Mesothelial cell of epicardium (in vitro differentiated cells): ENCODE measurements around the gene ZNF334. TPM values are rescaled to one million over a fixed set of nuclear protein-coding genes. Genes with fewer than 3 reads are reported as not detected.

Experiments
- DNase-seq, 2 experiments: peaks; one replicate each; pipeline ENCODE4 v3.0.0; 2021; ENCODE audit warnings: low spot score in 2 of 2; ENCODE audit not compliant: unreplicated experiment in 2 of 2
- H3K27ac Mint-ChIP-seq: 2 replicates; pipeline ENCODE4 v1.8.0; 2021; ENCODE audit warnings: mixed read lengths
- H3K27me3 Mint-ChIP-seq: 2 replicates; pipeline ENCODE4 v1.8.0; 2021; ENCODE audit warnings: low read depth, mixed read lengths
- H3K36me3 Mint-ChIP-seq: 2 replicates; pipeline ENCODE4 v1.8.0; 2021; ENCODE audit warnings: mixed read lengths
- H3K4me1 Mint-ChIP-seq: 2 replicates; pipeline ENCODE4 v1.8.0; 2021; ENCODE audit warnings: mixed read lengths
- H3K4me3 Mint-ChIP-seq: 2 replicates; pipeline ENCODE4 v1.8.0; 2021; ENCODE audit warnings: mild to moderate bottlenecking, moderate library complexity, mixed read lengths
- H3K9me3 Mint-ChIP-seq: 2 replicates; pipeline ENCODE4 v1.8.0; 2021; ENCODE audit warnings: mixed read lengths
- CTCF ChIP-seq: fragments of 200-600 bp; sonication (generic); IDR thresholded peaks from one replicate; pipeline ENCODE4 v1.5.0; 2021; ENCODE audit warnings: antibody characterized with exemption; ENCODE audit not compliant: unreplicated experiment
- total RNA-seq: library from RNA; stranded (reverse); gene quantifications from 3 replicates; pipeline ENCODE4 v1.2.1, GENCODE V29; 2021

Gene ZNF334
- total RNA-seq, 1 donor from 2014 or later: 34.5 TPM

DNA sequence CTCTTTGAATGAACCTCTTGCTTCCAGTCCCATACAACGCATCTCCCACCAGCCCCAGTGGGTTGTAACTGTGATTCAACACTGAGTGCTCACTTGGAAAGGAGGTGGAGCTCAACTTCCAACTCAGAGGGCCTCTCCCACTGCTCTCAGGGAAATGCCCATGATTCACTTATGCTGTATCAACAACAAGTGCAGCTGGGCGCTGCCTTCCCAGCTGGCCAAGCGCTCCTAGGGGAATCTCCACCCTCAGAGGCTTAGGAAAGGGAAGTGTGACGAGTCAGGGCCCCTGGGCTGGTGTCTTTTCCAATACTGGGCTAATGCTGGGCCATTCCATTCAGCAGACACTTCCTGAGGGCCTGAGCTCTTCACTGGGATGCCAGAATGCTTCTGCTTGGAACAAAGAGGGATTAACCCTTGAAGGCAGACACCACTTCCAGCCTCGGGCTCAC lies 45.2 kb upstream of the ZNF334 start:
- no peak overlapping the region for H3K27ac Mint-ChIP-seq
- peaks cover 7% of the 10 kb centered on the region for H3K27me3 Mint-ChIP-seq
- no peaks in the 10 kb centered on the region for H3K4me1 Mint-ChIP-seq
- no peak for DNase-seq
- no peaks in the 10 kb centered on the region for H3K9me3 Mint-ChIP-seq
- H3K4me3 Mint-ChIP-seq: no peak overlapping the region
- no peak for TF ChIP-seq CTCF
- no peaks in the 10 kb centered on the region for H3K36me3 Mint-ChIP-seq

DNA sequence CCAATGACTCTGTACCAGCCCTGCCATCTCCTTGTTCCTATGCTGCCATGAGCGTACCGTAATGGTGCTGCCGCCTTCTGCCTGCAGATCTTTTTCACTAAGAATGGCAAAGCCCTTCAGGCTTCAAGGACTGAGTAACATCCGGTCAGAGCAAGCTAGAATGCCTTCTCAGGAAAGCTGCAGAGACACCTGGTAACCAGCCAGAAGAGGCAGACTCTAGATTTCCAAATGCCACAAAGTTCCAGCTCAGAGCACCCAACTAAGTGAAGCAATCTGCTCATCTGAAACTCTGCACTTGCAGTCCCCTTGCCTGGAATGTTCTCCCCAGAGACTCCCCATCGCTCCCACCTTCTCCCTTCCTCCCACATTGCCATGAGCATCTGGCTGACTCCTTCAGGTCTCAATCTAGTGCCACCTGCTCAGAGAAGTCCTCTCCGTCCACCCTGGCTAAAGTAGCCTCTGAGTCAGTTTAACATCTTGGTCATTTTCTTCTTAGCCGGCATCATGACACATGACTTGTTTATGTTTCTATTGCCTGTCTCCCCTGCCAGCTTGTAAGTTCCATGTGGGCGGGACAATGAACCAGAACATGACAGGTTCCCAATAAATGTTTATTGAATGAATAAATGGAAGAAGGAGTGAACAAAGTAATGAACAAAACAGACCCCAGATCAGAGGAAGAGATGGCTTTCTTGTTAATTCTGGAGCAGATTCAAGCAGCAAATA lies 44.0 kb upstream of the ZNF334 start:
- Mint-ChIP-seq H3K27ac (no peak overlapping the region), H3K4me1 (no peaks in the 10 kb centered on the region), H3K4me3 (no peak overlapping the region), H3K36me3 (no peaks in the 10 kb centered on the region), H3K27me3 (peaks cover 7% of the 10 kb centered on the region), H3K9me3 (no peaks in the 10 kb centered on the region)
- no peak for TF ChIP-seq CTCF
- no peak for DNase-seq

- H3K27me3 Mint-ChIP-seq: peaks cover 7% of the 10 kb centered on the region
- H3K9me3 Mint-ChIP-seq: no peaks in the 10 kb centered on the region
- no peak overlapping the region for H3K27ac Mint-ChIP-seq
- no peaks in the 10 kb centered on the region for H3K36me3 Mint-ChIP-seq
- no peak overlapping the region for H3K4me3 Mint-ChIP-seq
- H3K4me1 Mint-ChIP-seq: no peaks in the 10 kb centered on the region
- DNase-seq: no peak
- TF ChIP-seq CTCF: no peak
These were observed 42.1 kb upstream of the ZNF334 start for GRCh38 chr20:46555370-46555956.

- H3K27me3 Mint-ChIP-seq: peaks cover 7% of the 10 kb centered on the region
- TF ChIP-seq CTCF: no peak
- H3K27ac Mint-ChIP-seq: no peak overlapping the region
- H3K36me3 Mint-ChIP-seq: no peaks in the 10 kb centered on the region
- no peak overlapping the region for H3K4me3 Mint-ChIP-seq
- no peaks in the 10 kb centered on the region for H3K9me3 Mint-ChIP-seq
- no peaks in the 10 kb centered on the region for H3K4me1 Mint-ChIP-seq
- no peak for DNase-seq
These were observed 41.5 kb upstream of the ZNF334 start for GRCh38 chr20:46554828-46555227.

DNA sequence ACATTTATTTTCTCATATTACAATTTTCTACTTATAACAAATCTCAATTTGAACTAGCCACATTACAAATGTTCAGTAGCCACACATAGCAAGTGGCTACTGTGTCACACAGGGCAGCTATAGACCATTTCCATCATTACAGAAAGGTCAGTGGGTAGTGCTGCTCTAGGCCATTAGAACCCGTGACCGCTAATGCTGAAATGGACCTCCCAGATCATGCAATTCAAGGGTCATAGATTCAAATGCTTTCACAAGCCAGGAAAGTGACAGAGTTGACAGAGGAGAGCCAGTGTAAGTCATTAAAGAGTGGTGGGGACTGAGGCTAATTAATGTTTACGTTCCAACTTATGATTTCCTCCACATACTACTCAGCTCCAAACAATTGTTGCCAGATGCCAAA lies 40.6 kb upstream of the ZNF334 start:
- no peak for TF ChIP-seq CTCF
- H3K4me1 Mint-ChIP-seq: no peaks in the 10 kb centered on the region
- H3K9me3 Mint-ChIP-seq: no peaks in the 10 kb centered on the region
- H3K27me3 Mint-ChIP-seq: peaks cover 7% of the 10 kb centered on the region
- no peak overlapping the region for H3K4me3 Mint-ChIP-seq
- no peaks in the 10 kb centered on the region for H3K36me3 Mint-ChIP-seq
- no peak for DNase-seq
- no peak overlapping the region for H3K27ac Mint-ChIP-seq
